Activated CD4-positive, CD25-positive, alpha-beta regulatory T cell treated with anti-CD3 and anti-CD28 coated beads, Interleukin-2, amount 50 U/mL, for 16 hours (primary cell): Measurements from ENCODE around the gene PNP.

Source experiments
- DNase-seq: peaks from one replicate; pipeline ENCODE4 v3.0.0-alpha.2; 2020; ENCODE audit warnings: low read depth, low spot score

The PNP gene

GRCh38 chr14:20454516-20455354 lies 14.5 kb upstream of the PNP start, which contains the start of the genes APEX1 and OSGEP:
Gene APEX1 (plus strand): TSS chr14:20455226. CDS start chr14:20455646, 420 bp downstream.
Gene OSGEP (minus strand): TSS chr14:20454812. CDS start chr14:20454683, 129 bp downstream.
- DNase-seq = peak; percentile 97

GRCh38 chr14:20455355-20456300 lies 13.6 kb upstream of the PNP start:
- no peak for DNase-seq

DNA sequence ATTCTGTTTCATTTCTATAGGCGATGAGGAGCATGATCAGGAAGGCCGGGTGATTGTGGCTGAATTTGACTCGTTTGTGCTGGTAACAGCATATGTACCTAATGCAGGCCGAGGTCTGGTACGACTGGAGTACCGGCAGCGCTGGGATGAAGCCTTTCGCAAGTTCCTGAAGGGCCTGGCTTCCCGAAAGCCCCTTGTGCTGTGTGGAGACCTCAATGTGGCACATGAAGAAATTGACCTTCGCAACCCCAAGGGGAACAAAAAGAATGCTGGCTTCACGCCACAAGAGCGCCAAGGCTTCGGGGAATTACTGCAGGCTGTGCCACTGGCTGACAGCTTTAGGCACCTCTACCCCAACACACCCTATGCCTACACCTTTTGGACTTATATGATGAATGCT lies 12.2 kb upstream of the PNP start:
- DNase-seq = no peak

DNA sequence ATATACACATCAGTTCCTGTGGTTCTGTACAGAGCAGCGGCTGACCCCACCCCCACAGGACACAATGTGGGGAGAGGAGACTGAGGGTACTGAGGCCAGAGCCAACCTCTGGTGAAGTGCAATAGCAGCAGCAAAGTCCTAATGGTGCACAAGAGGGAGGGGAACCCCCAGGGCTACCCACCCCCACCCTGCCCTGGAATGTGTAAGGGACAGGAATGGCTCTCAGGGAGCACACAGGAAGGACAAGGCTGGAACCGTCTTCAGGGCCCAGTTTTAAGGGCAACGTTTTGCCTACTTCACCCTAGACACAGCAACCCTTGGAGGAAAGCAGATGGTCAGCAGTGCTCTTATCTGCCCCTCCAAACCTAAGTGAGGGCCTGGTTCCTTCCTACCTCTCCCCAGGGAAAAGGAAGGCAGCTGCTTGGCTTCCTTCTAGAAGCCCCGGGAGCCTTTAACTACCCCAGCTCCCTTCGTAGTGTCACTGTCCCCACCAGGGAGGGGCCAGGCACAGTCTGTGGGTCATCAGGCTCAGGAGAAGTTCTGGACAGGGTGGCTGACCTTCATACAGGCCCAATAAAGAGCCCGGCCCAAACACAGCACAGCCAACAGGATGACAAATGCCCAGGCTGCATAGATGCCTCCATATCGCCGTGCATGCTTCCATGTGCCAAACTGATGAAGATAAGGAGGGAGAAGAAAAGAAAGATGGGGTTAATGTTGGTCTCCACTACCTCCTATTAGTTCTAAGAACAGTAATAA lies 11.0 kb upstream of the PNP start:
- DNase-seq = no peak

GRCh38 chr14:20460458-20461224 lies 8.6 kb upstream of the PNP start:
- DNase-seq = peak; percentile 27

- peak; percentile 99 for DNase-seq
Measured at GRCh38 chr14:20461225-20462141, 7.7 kb upstream of the PNP start, which contains the start of gene PIP4P1. Gene PIP4P1 (minus strand): TSS chr14:20461434. CDS start chr14:20461325, 109 bp downstream.

DNA sequence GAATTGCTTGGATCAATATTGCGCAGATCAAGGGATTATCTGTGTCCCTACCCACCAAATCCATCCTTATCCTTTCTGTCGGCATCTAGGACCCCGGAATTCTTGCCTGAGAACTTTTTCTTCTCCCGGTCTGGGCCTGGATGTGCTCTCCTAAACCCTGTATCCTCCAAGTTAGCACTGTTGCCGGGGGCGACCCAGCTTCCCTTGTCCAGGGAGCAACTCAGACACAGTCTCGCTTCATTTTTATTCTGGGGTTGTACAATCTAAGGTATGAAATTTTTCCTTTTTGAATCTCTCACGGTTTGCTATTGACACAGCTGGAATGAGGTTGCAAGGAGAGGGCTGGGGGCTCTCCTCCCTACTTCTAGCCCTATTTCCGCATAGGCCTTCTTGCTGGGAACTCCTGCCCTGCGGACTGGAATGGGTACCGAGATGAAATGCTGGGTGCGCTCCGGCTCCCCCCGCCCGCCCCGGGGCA lies 403 bp upstream of the PNP start:
- no peak for DNase-seq

DNA sequence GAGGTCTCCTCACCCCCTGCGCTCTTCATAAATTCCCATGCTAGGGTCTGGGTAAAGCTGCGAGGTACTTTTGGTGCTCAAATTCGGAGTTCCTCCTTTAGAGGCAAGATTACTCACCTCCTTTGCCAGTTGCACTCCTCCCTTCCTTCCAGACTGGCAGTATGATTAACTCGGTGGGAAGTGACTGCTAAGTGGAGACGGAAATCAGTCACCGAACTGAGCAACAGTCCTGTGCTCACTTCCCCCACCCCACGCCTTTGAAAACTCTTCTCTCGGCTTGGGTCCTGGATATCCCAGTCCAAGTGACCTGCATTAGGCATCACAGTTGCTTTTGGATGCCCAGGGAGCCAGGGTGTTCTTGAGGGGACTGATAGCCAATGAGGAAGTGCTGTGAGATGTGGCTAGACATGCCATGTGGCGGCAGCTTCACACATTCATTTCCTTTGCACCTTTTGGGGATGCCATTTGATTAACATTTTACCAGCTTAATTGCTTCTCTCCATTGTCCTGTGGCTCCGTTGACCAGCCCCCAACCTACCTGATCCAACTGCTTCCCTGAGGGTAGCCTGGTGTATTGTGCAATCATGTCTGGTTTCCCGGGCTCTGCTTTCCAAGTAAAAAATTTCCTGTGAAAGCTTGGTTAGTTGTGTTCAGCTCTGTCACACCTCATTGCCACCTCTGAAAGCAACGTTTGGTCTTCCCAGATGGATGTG lies 840 bp downstream of the PNP start:
- no peak for DNase-seq

DNA sequence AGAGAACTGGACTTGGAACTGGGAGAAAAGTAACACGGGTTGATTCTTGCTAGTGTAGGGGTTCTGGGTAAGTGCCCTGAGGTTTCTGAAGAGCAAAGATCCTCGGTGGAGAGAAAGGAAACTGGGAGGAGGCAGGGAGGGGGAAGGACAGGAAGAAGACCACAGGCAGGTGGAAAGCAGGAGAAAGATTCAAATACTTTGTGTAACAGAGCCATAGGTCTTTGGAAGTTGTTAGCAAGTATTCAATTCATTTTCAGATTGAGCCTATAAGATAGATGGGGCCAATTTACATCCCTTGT lies 1.3 kb downstream of the PNP start:
- no peak for DNase-seq

- DNase-seq = no peak
Measured at GRCh38 chr14:20472536-20473169, 3.4 kb downstream of the PNP start.

- no peak for DNase-seq
Measured at GRCh38 chr14:20476776-20477175, 7.6 kb downstream of the PNP start.

- DNase-seq = no peak
Measured at GRCh38 chr14:20477211-20477876, 8.1 kb downstream of the PNP start.

DNA sequence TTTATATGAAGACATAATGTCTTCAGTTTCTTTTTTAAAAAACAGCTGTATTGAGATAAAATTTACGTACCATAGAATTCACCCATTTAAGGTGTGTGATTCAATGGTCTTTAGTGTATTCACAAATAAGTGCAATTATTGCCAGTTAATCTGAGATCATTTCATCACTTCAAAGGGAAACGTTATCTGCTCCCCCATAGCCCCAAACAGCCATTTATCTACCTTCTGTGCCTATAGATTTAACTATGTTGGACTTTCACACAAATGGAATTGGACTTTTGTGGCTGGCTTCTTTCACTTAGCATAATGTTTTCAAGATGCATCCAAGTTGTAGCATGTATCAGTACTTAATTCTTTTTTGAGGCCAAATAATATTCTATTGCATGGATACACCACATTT lies 9.7 kb downstream of the PNP start:
- no peak for DNase-seq

- DNase-seq = no peak
Measured at GRCh38 chr14:20482382-20482781, 13.2 kb downstream of the PNP start.

DNA sequence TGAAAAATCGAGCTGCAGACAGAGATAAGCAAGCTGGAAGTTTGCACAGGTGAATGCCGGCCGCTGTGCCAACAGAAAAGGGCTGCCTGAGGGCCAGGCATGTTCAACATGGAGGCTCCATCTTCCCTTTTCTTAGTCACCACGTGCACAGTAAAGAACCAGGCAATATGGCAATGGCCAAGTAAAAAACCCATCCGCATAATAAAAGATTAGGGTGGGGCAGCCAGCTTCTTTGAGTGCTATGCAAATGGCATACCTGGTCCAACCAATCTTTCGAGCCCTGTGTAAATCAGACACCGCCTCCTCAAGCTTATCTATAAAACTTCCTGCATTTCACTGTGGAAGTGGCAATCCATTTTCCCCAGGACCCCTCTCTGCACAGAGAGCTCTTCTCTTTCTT lies 16.7 kb downstream of the PNP start:
- no peak for DNase-seq

GRCh38 chr14:20486684-20487395 lies 17.6 kb downstream of the PNP start:
- DNase-seq = no peak

- DNase-seq = no peak
Measured at GRCh38 chr14:20487396-20487725, 18.2 kb downstream of the PNP start.
